Activated T-cell treated with anti-CD3 and anti-CD28 coated beads, Interleukin-2, amount 50 U/mL, for 4 hours (primary cell): Measurements from ENCODE around the gene ODF2. TPM values are rescaled to one million over a fixed set of nuclear protein-coding genes. Genes with fewer than 3 reads are reported as not detected.

ENCODE experiments used
- total RNA-seq, 3 donors: library from RNA; stranded (reverse); gene quantifications; one replicate each; pipeline ENCODE4 v1.2.1, GENCODE V29; 2021

Gene ODF2
- total RNA-seq, 3 donors from 2014 or later: 54.1 to 58.5 (median 56.0) TPM

Other genes starting within 250 kb of the ODF2 start
- gene GOLGA2, start 180.0 kb upstream of the ODF2 start, total RNA-seq: 10 to 100 TPM; 39.4 to 48.2 (median 46.5) TPM
- gene SWI5, start 179.7 kb upstream of the ODF2 start, total RNA-seq: 10 to 100 TPM; 18.6 to 19.5 (median 19.1) TPM
- gene TRUB2, start 133.6 kb upstream of the ODF2 start, total RNA-seq: 10 to 100 TPM; 64.6 to 71.7 (median 69.7) TPM
- gene COQ4, start 133.2 kb upstream of the ODF2 start, total RNA-seq: 10 to 100 TPM; 60.7 to 63.9 (median 62.4) TPM
- gene SLC27A4, start 115.5 kb upstream of the ODF2 start, total RNA-seq: 10 to 100 TPM; 51.3 to 59.0 (median 56.0) TPM
- 100 to 1,000 TPM in 2 of 3 donors, 10 to 100 TPM in 1; 93.3 to 106 (median 104) TPM for gene URM1, start 84.6 kb upstream of the ODF2 start, total RNA-seq
- gene CERCAM, start 35.1 kb upstream of the ODF2 start, total RNA-seq: under 1 TPM; 0.30 to 0.63 (median 0.34) TPM
- gene GLE1, start 48.7 kb downstream of the ODF2 start, total RNA-seq: 10 to 100 TPM; 39.3 to 42.2 (median 41.9) TPM
- 100 to 1,000 TPM; 110 to 132 (median 118) TPM for gene SPTAN1, start 96.6 kb downstream of the ODF2 start, total RNA-seq
- gene DYNC2I2, start 200.8 kb downstream of the ODF2 start, total RNA-seq: 10 to 100 TPM; 27.4 to 37.4 (median 32.0) TPM
- gene SET, start 233.2 kb downstream of the ODF2 start, total RNA-seq: 100 to 1,000 TPM; 761 to 865 (median 792) TPM
- gene PKN3, start 246.5 kb downstream of the ODF2 start, total RNA-seq: 10 to 100 TPM in 1 of 3 donors, 1 to 10 TPM in 2; 5.5 to 10.1 (median 8.1) TPM